Fibroblast of the aortic adventitia (primary cell): ENCODE data around the gene SUSD2. TPM values are rescaled to one million over a fixed set of nuclear protein-coding genes. Genes with fewer than 3 reads are reported as not detected.

Source experiments
- DNase-seq: peaks from one replicate; pipeline ENCODE4 v3.0.0-alpha.2; 2010; ENCODE audit warnings: low read depth
- H3K4me3 ChIP-seq: 2 replicates; pipeline ENCODE4 v1.5.1; 2011; ENCODE audit warnings: low read depth, mild to moderate bottlenecking, control low read depth, low read length, moderate library complexity
- CTCF ChIP-seq: IDR thresholded peaks from 2 replicates; pipeline ENCODE4 v1.5.1; 2011; ENCODE audit warnings: mild to moderate bottlenecking, low read length, control low read depth, inconsistent platforms; ENCODE audit not compliant: insufficient read depth
- total RNA-seq: library from RNA; depleted of rRNA; stranded (reverse); fragments of >200 nt; gene quantifications from 2 replicates; pipeline ENCODE4 v1.2.3, GENCODE V29; 2012; ENCODE audit warnings: low replicate concordance

Gene SUSD2
- total RNA-seq, 1 donor, result 0.99 TPM

DNA sequence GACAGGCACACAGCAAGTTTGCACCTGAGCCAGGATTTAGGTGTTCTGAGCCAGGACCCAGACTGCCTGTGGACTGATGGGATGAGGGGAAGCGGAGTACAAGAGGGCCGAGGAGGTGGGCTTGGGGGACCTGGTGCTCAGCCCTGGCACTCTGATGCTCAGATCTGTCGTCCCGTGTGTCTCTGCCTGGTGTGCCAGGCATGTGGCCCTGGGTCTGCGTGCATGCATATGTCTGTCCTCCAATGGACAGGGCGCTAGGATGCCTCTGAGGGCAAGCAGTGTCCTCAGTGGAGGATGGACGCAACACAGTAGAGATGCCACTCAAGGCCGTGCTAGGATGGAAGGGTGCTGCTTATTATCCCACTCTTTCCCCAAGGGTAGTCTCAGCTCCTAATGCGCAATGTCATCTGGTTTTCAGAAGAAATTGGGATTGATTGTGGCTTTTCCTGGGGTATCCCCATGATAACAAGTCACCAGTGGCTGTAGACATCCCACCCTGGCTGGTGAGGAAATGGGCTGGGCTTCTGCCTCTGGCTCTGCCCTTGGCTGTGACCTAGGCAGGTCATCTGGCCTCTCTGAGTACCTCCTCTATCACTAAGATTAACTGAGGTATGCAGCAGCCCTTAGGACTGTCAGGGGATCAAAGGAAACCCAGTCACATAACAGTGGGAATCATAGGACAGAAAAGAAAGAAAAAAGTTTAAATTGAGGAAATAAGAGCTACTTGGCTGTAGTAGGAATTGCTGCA, 35.7 kb upstream of the SUSD2 start:
- no peak for DNase-seq
- TF ChIP-seq CTCF, result no peak
- H3K4me3 ChIP-seq, result no peak overlapping the region

DNA sequence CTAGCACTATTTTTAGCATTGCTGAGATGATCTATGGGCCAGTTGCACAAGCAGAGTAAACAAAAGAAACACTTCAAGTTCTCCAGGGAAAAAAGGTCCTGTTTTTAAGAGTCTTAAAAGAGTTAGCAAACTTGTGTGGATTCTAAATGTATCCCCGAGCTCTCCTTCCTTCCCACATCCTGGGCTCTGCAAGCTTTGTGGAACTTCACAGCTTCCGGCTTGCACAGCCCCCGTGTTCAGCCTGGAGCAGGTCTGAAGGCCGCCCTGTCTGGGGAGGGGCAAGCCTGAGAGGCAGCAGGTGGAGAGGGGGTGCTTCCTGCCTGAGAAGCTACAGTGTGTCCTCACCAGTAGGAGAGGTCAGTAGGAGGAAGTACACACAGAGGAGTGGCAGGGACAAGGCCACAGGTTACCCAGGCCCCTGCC, 35.1 kb upstream of the SUSD2 start:
- peak; percentile 80 for DNase-seq
- TF ChIP-seq CTCF, result no peak
- peak overlapping the region; percentile 15 for H3K4me3 ChIP-seq

- TF ChIP-seq CTCF, result no peak
- H3K4me3 ChIP-seq, result no peak overlapping the region
- peak; percentile 84 for DNase-seq
Measured at GRCh38 chr22:24146791-24147353, 34.4 kb upstream of the SUSD2 start.

- H3K4me3 ChIP-seq, result no peak overlapping the region
- TF ChIP-seq CTCF, result no peak
- DNase-seq, result no peak
Measured at GRCh38 chr22:24147666-24148065, 33.6 kb upstream of the SUSD2 start.

DNA sequence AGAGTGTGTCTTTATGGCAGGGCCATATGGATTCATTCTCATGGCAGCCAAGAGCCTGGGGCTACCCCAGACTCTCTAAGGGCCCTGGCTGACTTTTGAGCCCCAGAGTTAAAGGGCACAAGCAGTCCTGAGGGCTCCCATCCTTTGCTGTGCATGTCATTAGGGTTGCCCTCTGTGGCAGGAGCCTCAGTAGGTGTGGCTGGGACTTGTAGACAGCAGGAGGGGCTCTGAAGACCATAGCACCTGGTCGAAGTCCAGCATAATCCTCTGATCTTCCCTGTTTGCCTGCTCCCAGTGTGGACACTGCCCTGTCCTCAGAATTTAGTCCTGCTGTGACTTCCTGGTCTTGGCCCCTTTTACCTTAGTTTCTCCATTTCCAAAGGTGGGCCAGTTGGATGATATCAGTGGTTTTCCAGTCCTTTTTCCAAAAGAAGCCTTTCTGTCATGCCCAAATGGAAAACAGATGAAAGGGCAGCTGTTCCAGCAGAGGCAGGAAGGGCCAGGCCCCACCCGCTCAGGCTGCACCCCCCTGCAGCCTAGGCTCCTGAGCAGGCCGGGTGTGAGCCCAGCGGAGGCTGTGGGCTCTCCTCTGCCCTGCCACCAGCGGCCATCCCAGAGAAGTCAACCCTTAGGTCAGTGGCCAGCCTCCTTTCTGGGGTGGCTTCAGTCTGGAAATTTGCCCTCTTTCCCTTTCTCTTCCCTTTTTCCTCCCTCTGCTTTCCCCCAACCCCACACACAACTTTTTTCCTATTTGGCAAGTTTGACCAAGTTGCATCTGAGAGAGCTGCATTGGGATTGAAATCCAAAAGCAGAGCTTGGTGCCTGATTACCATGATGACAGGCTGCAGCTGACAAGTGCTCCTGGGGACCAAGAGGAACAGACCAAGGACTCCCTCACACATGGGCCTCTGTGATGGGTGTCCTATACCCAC, 32.8 kb upstream of the SUSD2 start:
- no peak for DNase-seq
- no peak for TF ChIP-seq CTCF

GRCh38 chr22:24149198-24149590, 32.1 kb upstream of the SUSD2 start:
- no peak for DNase-seq
- TF ChIP-seq CTCF, result no peak
- H3K4me3 ChIP-seq, result no peak overlapping the region

More for the DNA sequence above, 32.8 kb upstream of the SUSD2 start:
- no peak overlapping the region for H3K4me3 ChIP-seq
